Ramos (cell line): ENCODE results near the gene EXOSC10.
"Not testable (repeated sequence)": the region's sequence is repeated elsewhere in the genome, so short reads cannot be mapped to it uniquely, and the experiment has no call there.

Experiments used
- in situ Hi-C: fragments of 300-500 bp; cut with MboI; formaldehyde crosslinking; loops from one replicate; pipeline ENCODE4 v1.14.3; 2022; ENCODE audit warnings: low sequenced_read_pairs; ENCODE audit not compliant: unreplicated experiment

EXOSC10 gene

DNA sequence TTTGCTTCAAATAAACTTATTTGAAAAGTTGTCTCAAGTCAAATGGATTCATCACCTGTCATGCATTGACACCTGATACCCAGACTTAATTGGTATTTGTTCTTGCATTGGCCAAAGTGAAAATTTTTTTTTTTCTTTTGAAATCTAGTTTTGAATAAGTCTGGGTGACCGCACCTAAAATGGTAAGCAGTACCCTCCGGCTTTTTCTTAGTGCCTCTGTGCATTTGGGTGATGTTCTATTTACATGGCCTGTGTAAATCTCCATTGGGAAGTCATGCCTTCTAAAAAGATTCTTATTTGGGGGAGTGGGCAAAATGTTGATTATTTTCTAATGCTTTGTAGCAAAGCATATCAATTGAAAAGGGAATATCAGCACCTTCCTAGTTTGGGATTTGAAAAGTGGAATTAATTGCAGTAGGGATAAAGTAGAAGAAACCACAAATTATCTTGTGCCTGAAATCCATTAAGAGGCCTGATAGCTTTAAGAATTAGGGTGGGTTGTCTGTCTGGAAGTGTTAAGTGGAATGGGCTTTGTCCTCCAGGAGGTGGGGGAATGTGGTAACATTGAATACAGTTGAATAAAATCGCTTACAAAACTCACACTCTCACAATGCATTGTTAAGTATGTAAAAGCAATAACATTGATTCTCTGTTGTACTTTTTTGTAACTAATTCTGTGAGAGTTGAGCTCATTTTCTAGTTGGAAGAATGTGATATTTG is 75.4 kb downstream of the EXOSC10 start:
- in situ Hi-C loops: no loop called here

DNA sequence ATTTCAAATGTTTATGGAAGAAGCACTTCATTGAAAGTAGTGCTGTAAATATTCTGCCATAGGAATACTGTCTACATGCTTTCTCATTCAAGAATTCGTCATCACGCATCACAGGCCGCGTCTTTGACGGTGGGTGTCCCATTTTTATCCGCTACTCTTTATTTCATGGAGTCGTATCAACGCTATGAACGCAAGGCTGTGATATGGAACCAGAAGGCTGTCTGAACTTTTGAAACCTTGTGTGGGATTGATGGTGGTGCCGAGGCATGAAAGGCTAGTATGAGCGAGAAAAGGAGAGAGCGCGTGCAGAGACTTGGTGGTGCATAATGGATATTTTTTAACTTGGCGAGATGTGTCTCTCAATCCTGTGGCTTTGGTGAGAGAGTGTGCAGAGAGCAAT is 76.5 kb downstream of the EXOSC10 start:
- in situ Hi-C loops: no loop called here

DNA sequence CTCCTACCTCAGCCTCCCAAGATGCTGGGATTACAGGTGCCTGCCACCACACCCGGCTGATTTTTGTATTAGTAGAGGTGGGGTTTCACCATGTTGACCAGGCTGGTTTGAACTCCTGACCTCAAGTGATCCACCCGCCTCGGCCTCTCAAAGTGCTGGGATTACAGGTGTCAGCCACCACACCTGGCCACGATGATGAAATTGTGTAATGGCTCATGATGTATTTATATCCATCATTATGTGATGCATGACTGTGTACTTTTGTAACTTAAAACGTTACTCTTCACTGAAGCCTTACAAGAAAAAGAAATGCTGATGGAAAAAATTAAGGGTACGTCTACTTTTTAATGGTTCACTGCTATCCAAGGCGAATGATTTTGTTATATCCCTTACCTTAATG is 79.7 kb downstream of the EXOSC10 start:
- in situ Hi-C loops: no loop called here

DNA sequence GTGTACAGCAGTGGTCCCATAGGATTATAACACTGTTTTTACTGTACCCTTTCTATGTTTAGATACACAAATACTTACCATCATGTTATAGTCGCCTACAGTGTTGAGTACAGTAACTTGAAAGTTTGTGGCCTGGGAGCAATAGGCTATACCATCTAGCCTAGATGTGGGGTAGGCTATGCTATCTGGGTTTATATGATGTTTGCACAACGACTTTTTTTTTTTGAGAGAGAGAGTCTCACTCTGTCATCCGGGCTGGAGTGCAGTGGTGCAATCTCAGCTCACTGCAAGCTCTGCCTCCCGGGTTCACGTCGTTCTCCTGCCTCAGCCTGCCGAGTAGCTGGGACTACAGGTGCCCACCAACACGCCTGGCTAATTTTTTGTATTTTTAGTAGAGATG is 80.3 kb downstream of the EXOSC10 start:
- in situ Hi-C loops: not testable (repeated sequence)
